Stimulated activated CD8-positive, alpha-beta memory T cell treated with anti-CD3 and anti-CD28 coated beads, Interleukin-4, amount 100 ng/mL, for 4 hours (primary cell): ENCODE measurements around the gene DAB1.

Experiments
- DNase-seq, 2 donors: peaks; one replicate each; pipeline ENCODE4 v3.0.0-alpha.2; 2020; ENCODE audit warnings: low read depth in 2 of 2, low spot score in 1 of 2

DAB1 gene

DNA sequence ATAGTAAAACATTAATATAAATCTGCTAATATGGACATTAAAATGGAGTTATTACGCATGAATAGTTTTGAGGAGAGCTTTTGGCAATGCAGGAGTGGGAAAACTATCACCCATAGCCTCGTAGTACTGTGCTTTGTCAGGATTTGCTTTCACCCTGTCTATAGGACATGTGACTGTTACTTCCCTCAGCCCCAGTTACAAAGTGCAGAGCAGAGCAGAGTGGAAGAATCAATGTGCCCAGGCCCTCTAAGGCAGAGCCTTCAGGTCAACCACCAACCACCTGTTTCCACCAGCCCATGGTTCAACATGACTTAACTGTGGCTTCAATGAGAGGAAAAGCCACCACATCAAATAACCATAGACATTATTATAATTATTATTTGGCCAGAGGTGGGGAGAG lies 389.1 kb downstream of the DAB1 start:
- no peak for DNase-seq

GRCh38 chr1:57033222-57034001 lies 390.4 kb downstream of the DAB1 start:
- DNase-seq: no peak

DNA sequence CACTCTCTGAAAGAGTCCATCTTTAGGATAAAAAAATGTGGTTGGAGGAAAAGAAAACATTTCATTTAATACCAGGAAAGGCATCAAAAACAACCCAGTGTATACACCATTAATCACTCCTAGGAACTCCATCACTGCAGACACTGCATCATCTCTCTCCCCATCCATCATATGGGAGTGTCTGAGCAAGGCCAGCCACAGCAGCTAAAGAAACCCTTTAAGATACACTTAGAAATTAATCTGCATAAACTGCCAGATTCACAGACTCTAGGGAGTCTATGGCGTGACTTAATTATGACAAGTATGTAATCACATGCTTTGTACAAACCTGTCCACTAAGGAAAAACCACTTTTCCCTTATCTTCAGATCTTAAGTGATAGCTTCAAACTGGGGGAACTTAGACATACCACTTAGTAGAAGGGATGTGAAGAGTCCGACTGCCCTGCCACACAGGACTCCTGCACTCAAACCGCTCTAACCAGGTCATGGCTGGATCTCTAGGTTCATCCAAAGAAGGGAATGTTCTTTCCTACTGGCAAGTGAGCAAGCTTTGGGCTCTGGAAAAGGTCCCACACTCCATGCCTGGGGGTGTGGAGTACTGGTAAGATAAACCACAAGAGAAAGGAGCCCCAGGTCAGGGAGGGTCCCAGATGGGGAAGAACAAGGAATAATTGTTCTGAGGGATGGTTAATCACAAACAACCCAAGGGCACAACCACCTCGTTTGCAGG lies 397.1 kb downstream of the DAB1 start:
- no peak for DNase-seq

GRCh38 chr1:57024855-57025254 lies 399.0 kb downstream of the DAB1 start:
- no peak for DNase-seq

- DNase-seq: no peak
Observed at GRCh38 chr1:57024428-57024827, 399.4 kb downstream of the DAB1 start.

GRCh38 chr1:57020216-57020615 lies 403.6 kb downstream of the DAB1 start:
- no peak for DNase-seq

GRCh38 chr1:57019236-57019839 lies 404.5 kb downstream of the DAB1 start:
- DNase-seq: no peak

DNA sequence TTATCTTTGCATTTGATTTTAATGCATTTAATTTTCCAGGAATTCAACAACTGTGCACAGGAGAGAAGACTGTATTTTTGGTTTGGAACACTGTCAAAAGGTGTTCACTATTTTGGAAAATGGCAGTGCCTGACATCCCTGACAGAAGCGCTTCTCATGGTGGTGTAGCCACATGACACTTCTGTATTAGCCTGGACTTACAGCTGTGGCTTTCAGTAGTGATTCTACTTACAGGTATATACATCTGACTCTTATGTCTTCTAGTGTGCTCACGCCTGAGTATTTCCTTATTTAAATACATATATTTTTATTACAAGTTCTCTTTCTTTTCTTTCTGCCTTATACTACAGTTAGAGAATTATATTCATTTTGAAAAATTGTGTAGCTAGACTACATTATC lies 405.7 kb downstream of the DAB1 start:
- DNase-seq: no peak

DNA sequence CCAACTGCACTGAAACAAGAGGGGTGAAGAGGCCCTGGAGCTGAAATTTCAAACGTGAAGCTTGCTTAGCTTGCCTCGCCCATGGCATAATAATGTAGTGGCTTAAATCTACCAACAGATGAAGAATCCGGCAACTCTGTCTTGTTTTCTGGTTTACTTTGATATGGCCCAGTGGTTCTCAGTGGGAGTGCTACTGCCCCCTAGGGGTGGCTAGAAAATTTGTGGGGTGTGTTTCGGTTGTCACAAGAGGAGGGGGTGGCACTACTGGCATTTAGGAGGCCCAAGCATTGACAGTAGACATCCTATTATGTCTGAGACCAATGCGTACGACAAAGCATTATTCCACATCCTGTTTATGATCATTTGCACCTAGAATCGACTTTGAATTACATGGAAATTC lies 406.1 kb downstream of the DAB1 start:
- no peak for DNase-seq

- DNase-seq: no peak
Observed at GRCh38 chr1:57017200-57017599, 406.7 kb downstream of the DAB1 start.

DNA sequence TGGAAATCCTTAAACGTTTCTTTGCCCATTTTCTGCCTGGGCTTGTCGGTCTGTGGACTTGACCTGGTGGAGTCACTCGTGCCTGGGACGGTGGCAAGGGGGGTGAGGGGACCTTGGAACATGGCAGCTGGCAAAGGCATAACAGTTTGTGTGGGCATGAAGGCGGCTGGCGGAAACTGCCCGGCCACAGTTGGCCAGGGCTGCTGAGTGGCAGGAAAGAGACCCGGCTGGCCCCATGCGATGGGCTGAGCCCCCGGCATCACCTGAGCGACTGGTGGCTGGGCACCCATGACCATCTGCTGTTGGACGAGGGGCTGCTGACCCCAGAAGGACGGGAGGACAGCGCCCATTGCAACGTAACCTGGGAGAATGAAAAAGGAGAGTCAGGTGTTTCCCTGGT lies 408.8 kb downstream of the DAB1 start:
- DNase-seq: no peak

GRCh38 chr1:57013522-57013921 lies 410.3 kb downstream of the DAB1 start:
- no peak for DNase-seq

DNA sequence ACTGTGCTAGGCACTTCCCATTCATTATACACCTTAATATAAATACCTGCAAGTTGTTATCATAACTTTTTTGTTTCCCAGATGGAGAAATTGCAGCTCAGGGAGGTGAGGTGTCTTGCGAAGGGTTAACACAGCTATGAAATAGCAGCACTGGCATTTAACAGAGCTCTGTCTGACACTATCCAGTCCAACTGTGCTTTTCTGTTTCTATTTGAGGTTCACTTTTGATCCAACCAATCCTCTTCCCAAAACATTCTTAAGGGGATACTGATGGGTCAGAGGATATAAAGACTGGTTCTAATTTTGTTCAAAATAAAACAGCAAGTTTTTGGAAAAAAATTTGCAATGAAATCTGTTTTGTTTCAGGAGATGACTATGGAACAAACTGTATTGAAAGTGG lies 411.5 kb downstream of the DAB1 start:
- no peak for DNase-seq

DNA sequence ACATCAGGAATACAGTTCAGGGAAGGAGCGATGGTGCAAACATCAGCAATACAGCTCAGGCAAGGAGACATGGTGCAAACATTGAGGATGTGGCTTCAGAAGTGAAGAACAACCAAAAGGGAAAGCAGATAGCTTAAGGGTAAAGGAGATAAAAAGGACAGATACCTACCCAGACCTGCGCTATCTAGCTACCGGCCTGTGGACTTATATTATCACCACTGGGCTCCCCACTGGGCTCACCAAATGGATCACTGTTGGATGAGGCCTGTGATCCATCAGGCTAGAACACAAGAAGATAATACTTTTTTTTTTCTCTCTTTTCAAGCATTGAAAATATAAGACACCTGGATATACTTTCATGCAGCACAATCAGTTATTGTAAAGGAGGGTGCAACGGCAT lies 413.3 kb downstream of the DAB1 start:
- no peak for DNase-seq

- DNase-seq: no peak
Observed at GRCh38 chr1:57007948-57008347, 415.9 kb downstream of the DAB1 start.

GRCh38 chr1:57007472-57007871 lies 416.4 kb downstream of the DAB1 start:
- no peak for DNase-seq

DNA sequence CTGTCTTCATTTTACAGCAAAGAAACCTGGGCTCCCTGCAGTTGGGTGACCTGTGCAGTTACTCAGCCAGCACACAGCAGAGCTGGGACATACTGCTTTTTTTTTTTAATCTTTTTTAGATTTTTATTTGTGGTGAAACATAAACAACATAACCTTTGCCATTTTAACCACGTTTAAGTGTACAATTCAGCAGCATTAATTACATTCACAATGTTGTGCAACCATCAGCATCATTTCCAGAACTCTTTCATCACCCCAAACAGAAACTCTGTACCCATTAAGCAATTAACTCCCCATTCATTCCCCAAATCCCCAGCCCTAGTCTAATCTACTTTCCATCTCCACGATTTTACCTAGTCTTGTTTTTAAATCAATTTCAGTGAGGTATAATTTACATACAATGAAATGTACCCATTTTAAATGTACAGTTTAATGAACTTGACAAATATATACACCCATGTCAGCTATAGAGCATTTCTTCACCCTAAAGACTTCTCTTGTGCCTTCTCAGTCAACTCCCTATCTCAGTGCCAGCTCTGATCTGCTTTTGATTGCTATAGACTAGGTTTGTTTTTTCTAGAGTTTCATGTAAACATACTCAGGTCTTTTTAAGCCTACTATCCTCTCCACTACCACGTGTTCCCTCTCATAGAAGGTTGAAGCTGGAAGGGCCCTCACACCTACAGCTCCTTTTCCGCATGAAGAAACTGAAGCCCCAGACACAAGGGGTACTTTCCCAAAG lies 420.3 kb downstream of the DAB1 start:
- no peak for DNase-seq

DNA sequence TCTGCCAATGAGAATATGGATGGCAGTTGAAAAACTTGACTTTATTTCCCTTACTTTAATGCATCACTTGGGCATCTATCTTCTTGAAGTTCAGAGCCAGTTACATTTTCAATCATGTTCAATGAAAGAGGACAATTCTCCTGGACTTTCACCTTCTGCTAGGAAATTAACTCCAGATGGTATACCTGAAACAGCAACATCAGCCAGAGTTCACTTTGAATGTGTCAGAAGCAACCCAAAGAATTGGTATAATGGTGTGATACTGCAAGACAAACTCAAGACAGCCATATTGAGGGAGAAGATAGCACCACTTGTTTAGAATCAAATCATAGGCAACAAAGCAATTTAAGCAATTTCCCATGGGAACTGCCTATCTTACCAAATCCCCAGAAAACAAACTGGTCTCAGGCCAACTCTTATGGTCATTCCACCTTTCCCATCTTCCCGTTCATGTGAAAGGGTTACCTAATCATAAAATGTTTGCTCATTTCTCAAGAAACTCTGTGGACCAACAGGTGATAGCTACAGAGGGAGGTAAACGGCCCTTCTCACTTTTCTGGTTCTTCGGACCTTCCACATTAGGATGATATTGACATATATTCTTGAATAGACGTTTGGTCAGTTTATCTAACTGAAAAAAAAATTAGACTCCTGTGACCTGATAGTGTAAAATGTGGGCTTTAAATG lies 428.3 kb downstream of the DAB1 start:
- DNase-seq: no peak

GRCh38 chr1:56993475-56993874 lies 430.4 kb downstream of the DAB1 start:
- DNase-seq: no peak

DNA sequence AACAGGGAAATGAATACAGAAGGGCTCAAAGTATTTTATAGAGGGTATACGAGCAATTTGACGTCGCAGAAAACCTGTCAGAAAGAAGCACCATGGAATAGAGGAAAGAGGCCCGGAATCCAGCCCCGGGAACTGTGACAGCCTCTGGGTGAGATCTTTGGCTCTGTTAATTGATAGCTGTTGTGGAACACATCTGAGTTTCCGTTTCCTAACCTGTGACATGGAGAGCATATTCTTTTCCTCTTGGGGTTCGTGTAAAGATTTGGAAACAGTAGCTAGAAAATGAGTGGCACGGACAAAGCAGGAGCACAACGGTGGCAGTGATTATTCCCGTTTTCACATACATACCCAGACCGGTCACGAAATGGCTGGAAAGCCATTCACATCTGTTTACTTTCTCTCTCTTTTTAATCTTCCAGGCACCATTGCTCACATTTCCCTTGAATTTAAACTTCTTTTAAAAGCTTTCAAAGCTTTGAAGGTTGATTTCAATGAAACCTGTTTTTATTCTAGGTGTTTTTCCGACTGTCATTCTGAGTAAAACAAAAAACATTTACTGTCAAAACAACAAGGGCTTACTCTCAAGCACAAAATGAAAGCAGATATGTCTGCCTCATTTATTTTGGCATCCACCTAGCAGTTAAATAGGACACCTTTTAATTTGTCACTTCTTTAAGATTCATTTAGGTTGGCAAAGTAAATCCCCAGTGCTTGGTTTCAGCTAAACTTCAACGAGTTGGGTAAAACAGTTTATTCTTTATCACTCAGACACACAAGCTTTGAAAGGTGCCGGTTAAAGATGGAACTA lies 431.3 kb downstream of the DAB1 start:
- no peak for DNase-seq
